Left lung (tissue), 10 donors: Measurements from ENCODE around the gene GRIP1. TPM values are rescaled to one million over a fixed set of nuclear protein-coding genes. Genes with fewer than 3 reads are reported as not detected.

Experiments
- ATAC-seq: fragments of 200-7000 bp; cut with Tn5 transposase; one replicate; pipeline ENCODE4 v1.9.1; 2020; ENCODE audit warnings: moderate library complexity
- DNase-seq, 4 donors: peaks; one replicate each; pipeline ENCODE4 v3.0.0-alpha.2; 2013 to 2020
- H3K27ac ChIP-seq, 2 donors: fragments of 200-600 bp; sonication (generic) in 1 of 2; one replicate each; pipeline versions ENCODE4 v1.5.0 to v1.8.0; 2020 to 2021
- H3K27me3 ChIP-seq, 2 donors: fragments of 200-600 bp; sonication (generic) in 1 of 2; one replicate each; pipeline versions ENCODE4 v1.5.0 to v1.8.0; 2020 to 2021
- H3K36me3 ChIP-seq, 2 donors: fragments of 200-600 bp; sonication (generic) in 1 of 2; one replicate each; pipeline versions ENCODE4 v1.5.0 to v1.8.0; 2020 to 2021
- H3K4me1 ChIP-seq, 2 donors: fragments of 200-600 bp; one replicate each; pipeline ENCODE4 v1.8.0; 2021
- H3K4me3 ChIP-seq, 2 donors: fragments of 200-600 bp; sonication (generic) in 1 of 2; one replicate each; pipeline versions ENCODE4 v1.5.0 to v1.8.0; 2020 to 2021; ENCODE audit warnings: mild to moderate bottlenecking in 1 of 2
- H3K9me3 ChIP-seq, 2 donors: fragments of 200-600 bp; sonication (generic) in 1 of 2; one replicate each; pipeline versions ENCODE4 v1.5.0 to v1.8.0; 2020 to 2021
- CTCF ChIP-seq, 2 donors: fragments of 200-600 bp; sonication (generic) in 1 of 2; IDR thresholded peaks; one replicate each; pipeline versions ENCODE4 v1.5.0 to v1.8.0; 2021; ENCODE audit warnings: antibody characterized with exemption in 2 of 2
- intact Hi-C, 2 donors: fragments of 100-400 bp; cut with DNase I; formaldehyde crosslinking; loops; one replicate each; pipeline versions ENCODE4 v1.11.2 to v1.14.2; 2022
- polyA plus RNA-seq, 6 donors: library from polyadenylated mRNA; unstranded; fragments of 120-200 nt; gene quantifications; one replicate each; pipeline ENCODE4 v1.2.1, GENCODE V29; 2013; ENCODE audit not compliant: insufficient read length in 6 of 6
- total RNA-seq, 2 donors: library from RNA; stranded (reverse); fragmentation: NEBNext Ultra II Directional; extraction: Animal tissue kit (Norgen Biotek cat#: 25700); gene quantifications; one replicate each; pipeline ENCODE4 v1.2.1, GENCODE V29; 2021
- donor health status: DM: no; HTN: yes; CAD: no.
- donor health status: DM: no; HTN: no; CAD: no.

Gene GRIP1
- total and polyA plus RNA-seq, 8 donors: 1.9 to 10.6 (median 6.0) TPM

DNA sequence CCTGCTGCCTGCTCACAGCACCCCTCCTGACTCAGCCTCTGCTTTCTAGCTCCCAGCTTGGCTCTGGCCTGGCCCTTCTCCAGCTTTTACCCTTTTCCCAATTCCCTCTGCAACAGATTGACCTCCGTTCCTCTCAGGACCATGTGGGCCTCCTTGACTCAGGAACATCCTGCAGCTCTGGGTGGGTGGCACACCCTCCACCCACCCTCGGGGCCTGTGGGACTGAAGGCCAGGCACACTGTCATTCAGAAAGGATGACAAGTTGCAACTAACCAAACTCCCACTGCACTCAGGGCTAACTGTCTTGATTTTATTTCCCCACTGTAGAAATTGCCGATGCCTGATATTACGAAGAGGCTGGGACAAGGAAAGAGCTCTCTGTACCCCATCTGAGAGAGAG, 317.2 kb downstream of the GRIP1 start:
- no peaks in the 10 kb centered on the region for H3K27me3 ChIP-seq
- no peaks in the 10 kb centered on the region for H3K4me1 ChIP-seq
- no peak for DNase-seq
- H3K4me3 ChIP-seq: no peak overlapping the region
- intact Hi-C loops: no loop called here
- H3K27ac ChIP-seq: no peak overlapping the region
- no peaks in the 10 kb centered on the region for H3K9me3 ChIP-seq
- H3K36me3 ChIP-seq: no peaks in the 10 kb centered on the region
- no peak for ATAC-seq
- TF ChIP-seq CTCF (IDR thresholded peaks at IDR 0.05): no peak

DNA sequence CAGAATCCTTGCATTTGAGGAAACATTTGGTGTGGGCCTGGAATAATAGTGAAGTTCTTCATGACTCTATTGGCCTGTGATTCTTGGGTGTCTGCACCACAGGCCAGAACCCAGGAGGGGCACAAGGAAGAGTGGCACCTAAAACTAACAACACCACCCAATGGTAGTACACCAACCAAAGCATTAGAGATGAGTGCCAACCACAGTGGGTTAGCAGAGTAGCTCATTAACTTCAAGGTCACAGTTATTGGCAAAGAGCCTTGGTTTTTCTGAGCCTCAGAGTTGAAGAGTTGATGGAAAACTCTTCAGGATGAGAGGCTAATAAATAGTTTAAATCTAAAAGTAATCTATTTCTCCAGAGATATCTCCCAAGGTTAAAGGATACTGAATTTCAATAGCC, 319.6 kb downstream of the GRIP1 start:
- DNase-seq (no peak), ATAC-seq (no peak)
- Histone ChIP-seq H3K4me1 (no peaks in the 10 kb centered on the region), H3K27ac (no peak overlapping the region), H3K9me3 (no peaks in the 10 kb centered on the region), H3K4me3 (no peak overlapping the region), H3K36me3 (no peaks in the 10 kb centered on the region), H3K27me3 (no peaks in the 10 kb centered on the region)
- intact Hi-C loops: no loop called here
- no peak for TF ChIP-seq CTCF (IDR thresholded peaks at IDR 0.05)

DNA sequence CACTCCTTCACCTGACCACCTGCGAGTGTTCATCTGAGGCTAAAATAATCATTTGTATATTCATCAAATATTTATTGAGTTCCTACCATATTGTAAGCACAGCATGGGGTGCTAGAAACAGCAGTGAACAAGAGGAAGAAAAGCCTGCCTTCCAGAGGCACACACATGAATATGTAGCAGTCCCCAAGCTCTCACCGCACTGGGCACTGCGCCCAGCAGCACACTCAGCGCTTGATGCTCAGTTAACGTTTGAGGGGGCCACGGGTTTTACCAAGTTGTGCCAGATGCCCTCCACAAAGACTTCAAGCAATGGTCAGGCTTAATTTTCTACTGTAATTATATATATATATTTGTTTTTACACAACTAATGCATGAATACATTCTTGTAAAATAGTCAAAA, 324.6 kb downstream of the GRIP1 start:
- H3K9me3 ChIP-seq: no peaks in the 10 kb centered on the region
- H3K4me1 ChIP-seq: no peaks in the 10 kb centered on the region
- ATAC-seq (no peak), DNase-seq (peak in 1 of 4 donors; percentile 3)
- no peak for TF ChIP-seq CTCF (IDR thresholded peaks at IDR 0.05)
- no peak overlapping the region for H3K27ac ChIP-seq
- H3K27me3 ChIP-seq: no peaks in the 10 kb centered on the region
- H3K4me3 ChIP-seq: no peak overlapping the region
- intact Hi-C loops: no loop called here
- H3K36me3 ChIP-seq: no peaks in the 10 kb centered on the region

GRCh38 chr12:66352899-66353298, 326.0 kb downstream of the GRIP1 start:
- TF ChIP-seq CTCF (IDR thresholded peaks at IDR 0.05): no peak
- Histone ChIP-seq H3K36me3 (no peaks in the 10 kb centered on the region), H3K27ac (no peak overlapping the region), H3K27me3 (no peaks in the 10 kb centered on the region), H3K9me3 (no peaks in the 10 kb centered on the region), H3K4me3 (no peak overlapping the region), H3K4me1 (no peaks in the 10 kb centered on the region)
- intact Hi-C loops: no loop called here
- DNase-seq (no peak), ATAC-seq (no peak)

DNA sequence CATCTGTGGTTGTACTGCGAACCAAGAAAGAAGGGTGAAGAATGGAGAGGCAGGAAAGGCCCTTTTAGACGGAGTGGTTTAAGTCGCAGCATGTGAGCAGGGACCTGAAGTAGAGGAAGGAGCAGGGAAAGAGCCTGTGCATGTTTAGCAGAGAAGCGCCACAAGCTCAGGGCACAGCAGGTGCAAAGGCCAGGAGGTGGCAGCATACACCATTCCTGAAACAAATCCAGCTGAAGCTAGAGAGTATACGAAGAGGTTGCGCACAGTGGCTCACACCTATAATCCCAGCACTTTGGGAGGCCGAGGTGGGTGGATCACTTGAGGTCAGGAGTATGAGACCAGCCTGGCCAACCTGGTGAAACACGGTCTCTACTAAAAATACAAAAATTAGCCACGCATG, 326.7 kb downstream of the GRIP1 start:
- Histone ChIP-seq H3K4me1 (no peaks in the 10 kb centered on the region), H3K27ac (no peak overlapping the region), H3K4me3 (no peak overlapping the region), H3K27me3 (no peaks in the 10 kb centered on the region), H3K36me3 (no peaks in the 10 kb centered on the region), H3K9me3 (no peaks in the 10 kb centered on the region)
- TF ChIP-seq CTCF (IDR thresholded peaks at IDR 0.05): no peak
- intact Hi-C loops: no loop called here
- DNase-seq (peak in 1 of 4 donors; percentile 26), ATAC-seq (peak; percentile 56)
